Uterus (tissue), 4 donors: ENCODE results near the gene NAA35. TPM values are rescaled to one million over a fixed set of nuclear protein-coding genes. Genes with fewer than 3 reads are reported as not detected.

Experiments
- DNase-seq, 2 donors: peaks; one replicate each; pipeline ENCODE4 v3.0.0-alpha.2; 2019 to 2020
- H3K27ac ChIP-seq, 2 donors: fragments of 200-600 bp; sonication (generic); 1 replicate in 1 of 2; 2 replicates in 1 of 2; pipeline ENCODE4 v1.5.1; 2016 to 2018
- H3K27me3 ChIP-seq, 2 donors: fragments of 200-600 bp; sonication (generic); one replicate each; pipeline ENCODE4 v1.5.1; 2018 to 2019; ENCODE audit warnings: control low read depth in 1 of 2
- H3K36me3 ChIP-seq, 2 donors: fragments of 200-600 bp; sonication (generic); one replicate each; pipeline ENCODE4 v1.5.1; 2019; ENCODE audit warnings: control low read depth in 1 of 2
- H3K4me1 ChIP-seq, 2 donors: fragments of 200-600 bp; sonication (generic); one replicate each; pipeline ENCODE4 v1.5.1; 2018 to 2019; ENCODE audit warnings: control low read depth in 1 of 2
- H3K4me3 ChIP-seq, 2 donors: fragments of 200-600 bp; sonication (generic); 1 replicate in 1 of 2; 2 replicates in 1 of 2; pipeline ENCODE4 v1.5.1; 2018 to 2019; ENCODE audit warnings: mild to moderate bottlenecking in 1 of 2
- H3K9me3 ChIP-seq, 2 donors: fragments of 200-600 bp; sonication (generic); one replicate each; pipeline ENCODE4 v1.5.1; 2019; ENCODE audit warnings: control low read depth in 1 of 2
- POLR2A ChIP-seq, 2 donors: fragments of 450-650 bp; IDR thresholded peaks; one replicate each; pipeline ENCODE4 v1.6.1; 2016; ENCODE audit warnings: antibody characterized with exemption in 2 of 2, mild to moderate bottlenecking in 1 of 2, moderate library complexity in 1 of 2
- intact Hi-C: fragments of 100-400 bp; cut with DNase I; formaldehyde crosslinking; loops from one replicate; pipeline ENCODE4 v1.15.1; 2023; ENCODE audit warnings: low total_unique reads
- total RNA-seq, 4 donors: library from RNA; depleted of rRNA in 3 of 4; stranded (reverse); fragments of >200 nt in 3 of 4; gene quantifications; one replicate each; pipeline versions ENCODE4 v1.1.0 to v1.2.4, GENCODE V29; 2014 to 2023
- TF ChIP-seq, protein P1 (sequence below), 4 experiments: fragments of 200-600 bp in 2 of 4; fragments of 450-650 bp in 2 of 4; sonication (generic) in 2 of 4; IDR thresholded peaks; one replicate each; pipeline ENCODE4 v1.5.1; 2016 to 2019; ENCODE audit warnings: antibody characterized with exemption in 4 of 4, mild to moderate bottlenecking in 2 of 4, moderate library complexity in 1 of 4
- donor health status: DM: yes; HTN: yes; CAD: no.

Gene NAA35
- total RNA-seq, 4 donors from 2014 or later: 4.4 to 48.1 (median 19.6) TPM

DNA sequence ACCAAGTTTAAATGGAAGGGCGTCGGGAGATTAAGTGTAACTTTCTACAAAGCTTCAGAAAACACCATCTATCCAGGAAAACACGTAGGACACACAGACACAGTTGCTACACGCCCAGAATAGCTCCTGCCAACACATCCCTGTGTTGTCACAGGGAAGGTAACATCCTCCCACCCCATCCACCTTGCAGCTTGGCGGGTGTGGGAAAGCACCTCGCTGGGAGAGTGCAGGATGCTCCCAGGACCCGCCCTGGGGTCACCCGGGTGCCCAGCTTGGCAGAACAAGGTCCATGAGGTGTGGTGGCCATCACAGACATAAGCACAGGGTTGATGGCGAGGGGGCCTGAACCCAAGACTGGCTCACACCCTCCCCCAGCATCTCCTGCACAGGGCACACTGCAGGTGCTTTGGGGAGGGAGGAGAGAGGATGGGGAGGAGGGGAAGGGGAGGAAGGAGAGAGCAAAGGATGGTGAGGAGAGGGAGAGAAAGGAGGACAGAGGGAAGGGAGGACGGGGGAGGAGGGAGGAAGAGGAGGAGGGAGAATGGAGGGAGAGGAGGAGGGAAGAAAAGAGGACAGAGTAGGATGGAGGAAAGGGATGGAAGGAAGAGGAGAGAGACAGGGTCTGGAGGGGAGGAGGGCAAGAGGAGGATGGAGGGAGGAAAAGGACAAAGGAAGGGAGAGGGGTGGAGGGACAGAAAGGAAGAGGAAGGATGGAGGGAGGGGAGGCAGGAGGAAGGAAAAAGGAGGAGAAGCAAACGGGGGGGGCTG, 121.2 kb downstream of the NAA35 start:
- no peaks in the 10 kb centered on the region for H3K4me1 ChIP-seq
- H3K9me3 ChIP-seq: no peaks in the 10 kb centered on the region
- no peak overlapping the region for H3K27ac ChIP-seq
- H3K4me3 ChIP-seq: no peak overlapping the region
- H3K36me3 ChIP-seq: no peaks in the 10 kb centered on the region
- TF ChIP-seq, protein P1, sequence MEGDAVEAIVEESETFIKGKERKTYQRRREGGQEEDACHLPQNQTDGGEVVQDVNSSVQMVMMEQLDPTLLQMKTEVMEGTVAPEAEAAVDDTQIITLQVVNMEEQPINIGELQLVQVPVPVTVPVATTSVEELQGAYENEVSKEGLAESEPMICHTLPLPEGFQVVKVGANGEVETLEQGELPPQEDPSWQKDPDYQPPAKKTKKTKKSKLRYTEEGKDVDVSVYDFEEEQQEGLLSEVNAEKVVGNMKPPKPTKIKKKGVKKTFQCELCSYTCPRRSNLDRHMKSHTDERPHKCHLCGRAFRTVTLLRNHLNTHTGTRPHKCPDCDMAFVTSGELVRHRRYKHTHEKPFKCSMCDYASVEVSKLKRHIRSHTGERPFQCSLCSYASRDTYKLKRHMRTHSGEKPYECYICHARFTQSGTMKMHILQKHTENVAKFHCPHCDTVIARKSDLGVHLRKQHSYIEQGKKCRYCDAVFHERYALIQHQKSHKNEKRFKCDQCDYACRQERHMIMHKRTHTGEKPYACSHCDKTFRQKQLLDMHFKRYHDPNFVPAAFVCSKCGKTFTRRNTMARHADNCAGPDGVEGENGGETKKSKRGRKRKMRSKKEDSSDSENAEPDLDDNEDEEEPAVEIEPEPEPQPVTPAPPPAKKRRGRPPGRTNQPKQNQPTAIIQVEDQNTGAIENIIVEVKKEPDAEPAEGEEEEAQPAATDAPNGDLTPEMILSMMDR (IDR thresholded peaks at IDR 0.05): no peak
- TF ChIP-seq POLR2A (IDR thresholded peaks at IDR 0.05): no peak
- no peaks in the 10 kb centered on the region for H3K27me3 ChIP-seq
- intact Hi-C loops: no loop called here
- DNase-seq: no peak

DNA sequence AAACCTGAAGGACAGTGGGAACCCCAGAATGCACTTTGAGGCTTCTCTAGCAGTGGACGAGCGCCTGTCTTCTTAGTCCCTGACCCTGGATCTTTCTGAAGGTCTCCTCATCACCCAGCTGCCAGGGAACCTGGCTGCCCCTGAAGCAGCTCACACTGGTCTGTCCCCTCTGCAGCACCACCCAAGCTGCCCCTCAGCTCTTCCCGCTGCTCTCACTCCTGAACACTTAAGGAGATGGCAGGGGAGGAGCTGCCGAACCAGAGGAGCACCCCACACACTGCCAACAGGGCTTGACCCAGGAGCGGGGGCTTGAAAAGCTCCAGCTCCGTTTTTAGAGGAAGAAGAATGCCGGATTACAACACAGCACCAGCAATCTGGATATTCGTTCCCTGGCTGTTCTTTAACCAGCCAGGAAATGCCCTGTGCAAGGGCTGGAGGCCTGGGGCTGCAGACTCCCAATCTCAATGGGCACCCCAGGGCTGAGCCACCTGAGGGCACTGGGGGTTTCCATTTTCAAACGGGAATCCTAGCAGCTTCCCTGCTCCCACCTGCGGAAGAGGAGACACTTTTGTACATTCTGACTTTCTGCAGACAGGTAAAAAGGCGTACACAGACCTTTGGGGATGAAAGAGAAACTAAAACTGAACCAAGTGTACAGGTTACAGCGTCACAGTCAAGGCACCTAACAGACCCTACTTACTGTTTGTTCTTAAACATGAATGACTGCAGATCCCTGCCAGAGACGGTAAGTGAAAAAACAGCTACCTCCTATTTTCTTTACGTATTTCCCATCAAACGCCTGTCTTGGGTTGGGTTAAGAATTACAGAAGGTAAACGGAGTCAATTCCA, 122.1 kb downstream of the NAA35 start:
- Histone ChIP-seq H3K4me1 (no peaks in the 10 kb centered on the region), H3K9me3 (no peaks in the 10 kb centered on the region), H3K36me3 (no peaks in the 10 kb centered on the region), H3K4me3 (no peak overlapping the region), H3K27me3 (no peaks in the 10 kb centered on the region), H3K27ac (no peak overlapping the region)
- DNase-seq: no peak
- TF ChIP-seq, protein P1 (IDR thresholded peaks at IDR 0.05): no peak
- no peak for TF ChIP-seq POLR2A (IDR thresholded peaks at IDR 0.05)
- intact Hi-C loops: no loop called here

DNA sequence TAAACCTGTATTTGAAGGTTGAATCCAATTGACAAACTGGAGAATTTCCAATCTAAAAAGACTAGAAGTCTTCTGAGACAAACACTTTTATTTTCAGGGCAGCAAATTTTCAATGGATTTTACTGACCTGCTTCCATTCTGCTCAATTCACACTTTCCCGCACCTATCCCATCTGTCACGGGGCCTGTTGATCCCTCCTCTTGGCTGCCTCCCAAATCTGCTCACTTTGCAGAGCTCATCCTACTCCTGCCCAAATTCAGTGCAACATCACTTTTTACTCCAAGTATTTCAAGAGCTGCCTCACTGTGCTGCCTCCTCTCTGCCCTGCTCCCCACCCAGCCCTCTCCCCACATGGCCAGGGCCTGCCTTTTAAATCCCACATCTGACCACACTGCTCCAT, 123.3 kb downstream of the NAA35 start:
- H3K9me3 ChIP-seq: no peaks in the 10 kb centered on the region
- no peaks in the 10 kb centered on the region for H3K4me1 ChIP-seq
- no peaks in the 10 kb centered on the region for H3K27me3 ChIP-seq
- TF ChIP-seq POLR2A (IDR thresholded peaks at IDR 0.05): no peak
- TF ChIP-seq, protein P1 (IDR thresholded peaks at IDR 0.05): no peak
- DNase-seq: no peak
- H3K36me3 ChIP-seq: no peaks in the 10 kb centered on the region
- no peak overlapping the region for H3K27ac ChIP-seq
- intact Hi-C loops: no loop called here
- H3K4me3 ChIP-seq: no peak overlapping the region

DNA sequence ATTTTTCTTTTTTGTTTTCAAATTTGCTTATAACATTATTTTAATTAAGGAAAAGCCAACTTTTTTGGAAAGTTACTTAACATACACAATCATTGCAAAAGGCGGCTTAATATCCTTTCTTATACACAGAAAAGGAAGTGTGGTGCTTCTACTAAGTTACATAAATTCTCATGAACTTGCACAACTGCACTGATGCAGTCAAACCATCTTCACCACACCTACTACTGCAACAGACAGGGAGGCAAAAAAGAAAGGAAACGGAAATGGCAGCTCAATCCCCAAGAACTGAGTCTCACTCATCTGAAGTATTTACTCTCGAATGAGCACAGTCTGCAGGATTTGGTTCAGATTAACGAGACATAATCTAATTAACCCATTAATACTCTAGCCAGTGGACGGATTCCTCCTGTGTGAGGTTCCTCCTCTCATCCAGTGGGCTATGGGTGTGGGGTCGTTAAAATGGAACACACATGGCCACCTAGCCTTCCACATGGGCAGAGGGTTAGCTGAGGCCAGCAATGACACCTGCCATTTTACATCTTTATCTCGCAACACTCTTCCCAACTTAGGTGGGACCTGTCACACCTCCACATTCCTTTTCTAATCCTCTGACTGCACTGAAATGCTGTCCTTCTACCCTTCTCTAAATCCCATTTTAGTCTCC, 128.4 kb downstream of the NAA35 start:
- DNase-seq: no peak
- no peak overlapping the region for H3K27ac ChIP-seq

More for the DNA sequence above, 128.4 kb downstream of the NAA35 start:
- Histone ChIP-seq H3K4me1 (no peaks in the 10 kb centered on the region), H3K36me3 (no peaks in the 10 kb centered on the region), H3K4me3 (no peak overlapping the region), H3K9me3 (no peaks in the 10 kb centered on the region), H3K27me3 (no peaks in the 10 kb centered on the region)
- no peak for TF ChIP-seq POLR2A (IDR thresholded peaks at IDR 0.05)
- TF ChIP-seq, protein P1 (IDR thresholded peaks at IDR 0.05): no peak
- intact Hi-C loops: no loop called here

Other genes starting within 250 kb of the NAA35 start
- 10 to 100 TPM; 12.9 to 36.6 (median 29.1) TPM for gene AGTPBP1, start 199.2 kb upstream of the NAA35 start, total RNA-seq
- gene GOLM1, start 158.4 kb downstream of the NAA35 start, total RNA-seq: 10 to 100 TPM; 11.3 to 85.4 (median 15.7) TPM